Glutamatergic neuron (in vitro differentiated cells): ENCODE results near the gene SLC9A4. TPM values are rescaled to one million over a fixed set of nuclear protein-coding genes. Genes with fewer than 3 reads are reported as not detected.

Experiments
- DNase-seq: peaks from one replicate; pipeline ENCODE4 v3.0.0; 2022
- H3K27ac Mint-ChIP-seq: one replicate; pipeline ENCODE4 v1.8.0; 2020; ENCODE audit warnings: mild to moderate bottlenecking, mixed read lengths, inconsistent platforms; ENCODE audit not compliant: unreplicated experiment
- H3K27me3 Mint-ChIP-seq: one replicate; pipeline ENCODE4 v1.8.0; 2020; ENCODE audit warnings: mild to moderate bottlenecking, moderate library complexity, mixed read lengths, inconsistent platforms; ENCODE audit not compliant: unreplicated experiment
- H3K36me3 Mint-ChIP-seq: one replicate; pipeline ENCODE4 v1.8.0; 2020; ENCODE audit warnings: mild to moderate bottlenecking, mixed read lengths, inconsistent platforms; ENCODE audit not compliant: unreplicated experiment
- H3K4me1 Mint-ChIP-seq: one replicate; pipeline ENCODE4 v1.8.0; 2020; ENCODE audit warnings: mild to moderate bottlenecking, low read depth, mixed read lengths, inconsistent platforms; ENCODE audit not compliant: unreplicated experiment
- H3K4me3 Mint-ChIP-seq: one replicate; pipeline ENCODE4 v1.8.0; 2020; ENCODE audit warnings: mild to moderate bottlenecking, mixed read lengths, inconsistent platforms; ENCODE audit not compliant: unreplicated experiment
- H3K9me3 Mint-ChIP-seq: one replicate; pipeline ENCODE4 v1.8.0; 2020; ENCODE audit warnings: mild to moderate bottlenecking, moderate library complexity, mixed read lengths, inconsistent platforms; ENCODE audit not compliant: unreplicated experiment
- CTCF ChIP-seq: fragments of 200-600 bp; sonication (generic); IDR thresholded peaks from one replicate; pipeline ENCODE4 v1.5.0; 2021; ENCODE audit not compliant: partially characterized antibody, unreplicated experiment
- total RNA-seq: library from RNA; stranded (reverse); fragmentation: NEBNext Ultra II Directional; extraction: Animal tissue kit (Norgen Biotek cat#: 25700); gene quantifications from one replicate; pipeline ENCODE4 v1.2.1, GENCODE V29; 2021; ENCODE audit not compliant: unreplicated experiment

SLC9A4 gene
- total RNA-seq, 1 donor from 2014 or later: 0.12 TPM

DNA sequence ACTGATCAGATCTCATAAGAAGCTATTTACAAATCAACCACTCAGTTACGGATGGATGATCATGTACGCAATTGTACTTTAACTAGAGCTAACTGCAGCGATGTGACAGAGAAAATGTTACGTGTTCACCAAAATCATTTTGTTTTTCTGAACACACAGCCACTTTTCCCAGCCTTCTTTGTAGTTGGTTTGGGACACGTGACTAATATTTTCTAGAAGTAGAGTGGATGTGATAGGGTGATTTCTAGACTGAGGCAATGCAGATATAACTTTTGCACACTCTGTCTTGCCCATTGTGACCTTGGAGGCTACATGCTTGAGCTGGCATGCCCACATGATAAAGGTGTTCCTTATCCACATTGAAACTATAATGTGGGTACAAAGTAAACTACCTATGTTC is 9.9 kb upstream of the SLC9A4 start:
- H3K27me3 Mint-ChIP-seq: peaks cover 3% of the 10 kb centered on the region
- H3K36me3 Mint-ChIP-seq: peaks cover 7% of the 10 kb centered on the region
- no peaks in the 10 kb centered on the region for H3K4me1 Mint-ChIP-seq
- peaks cover 2% of the 10 kb centered on the region for H3K9me3 Mint-ChIP-seq
- no peak for DNase-seq
- no peak for TF ChIP-seq CTCF
- no peak overlapping the region for H3K4me3 Mint-ChIP-seq
- no peak overlapping the region for H3K27ac Mint-ChIP-seq

GRCh38 chr2:102470168-102470567 is 2.9 kb upstream of the SLC9A4 start:
- no peak overlapping the region for H3K4me3 Mint-ChIP-seq
- no peak overlapping the region for H3K27ac Mint-ChIP-seq
- TF ChIP-seq CTCF: no peak
- DNase-seq: no peak
- H3K36me3 Mint-ChIP-seq: peaks cover 6% of the 10 kb centered on the region
- H3K4me1 Mint-ChIP-seq: no peaks in the 10 kb centered on the region
- peaks cover 3% of the 10 kb centered on the region for H3K9me3 Mint-ChIP-seq
- peaks cover 2% of the 10 kb centered on the region for H3K27me3 Mint-ChIP-seq

DNA sequence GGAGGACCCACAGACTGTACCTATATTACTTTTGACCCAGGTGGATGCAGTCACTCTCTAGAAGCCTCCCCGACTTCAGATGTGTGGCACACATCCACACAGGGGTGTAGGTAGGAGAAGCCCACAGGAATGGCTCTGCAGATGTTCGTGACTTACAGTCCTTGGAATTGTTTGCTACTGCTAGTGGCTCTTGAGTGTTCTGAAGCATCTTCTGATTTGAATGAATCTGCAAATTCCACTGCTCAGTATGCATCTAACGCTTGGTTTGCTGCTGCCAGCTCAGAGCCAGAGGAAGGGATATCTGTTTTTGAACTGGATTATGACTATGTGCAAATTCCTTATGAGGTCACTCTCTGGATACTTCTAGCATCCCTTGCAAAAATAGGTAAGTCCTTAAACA is 605 bp downstream of the SLC9A4 start:
- DNase-seq: no peak
- H3K27ac Mint-ChIP-seq: no peak overlapping the region
- H3K36me3 Mint-ChIP-seq: peaks cover 10% of the 10 kb centered on the region
- no peak overlapping the region for H3K4me3 Mint-ChIP-seq
- H3K27me3 Mint-ChIP-seq: peaks cover 2% of the 10 kb centered on the region
- TF ChIP-seq CTCF: no peak
- H3K4me1 Mint-ChIP-seq: no peaks in the 10 kb centered on the region
- H3K9me3 Mint-ChIP-seq: peaks cover 3% of the 10 kb centered on the region

DNA sequence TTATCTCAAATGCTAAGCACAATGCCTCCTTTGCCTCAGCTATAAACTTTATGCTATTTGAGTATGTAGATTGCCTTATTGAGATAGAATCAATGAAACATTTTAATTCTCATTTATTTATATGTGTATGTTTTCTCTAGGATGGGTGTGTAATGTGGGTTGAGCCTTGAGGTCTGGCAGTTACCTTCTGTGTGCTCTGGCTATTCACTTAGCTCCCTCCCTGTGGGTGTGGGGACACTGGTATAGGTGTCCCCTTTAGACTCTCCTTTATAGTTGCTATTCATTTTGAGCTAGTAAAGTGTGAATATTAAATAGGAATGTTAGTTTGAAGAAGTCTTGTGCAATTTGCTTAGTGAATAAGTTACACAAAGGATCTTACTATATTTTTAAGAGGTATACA is 1.8 kb downstream of the SLC9A4 start:
- Mint-ChIP-seq H3K9me3 (peaks cover 3% of the 10 kb centered on the region), H3K27me3 (peaks cover 2% of the 10 kb centered on the region), H3K4me3 (no peak overlapping the region), H3K27ac (no peak overlapping the region), H3K36me3 (peaks cover 10% of the 10 kb centered on the region), H3K4me1 (no peaks in the 10 kb centered on the region)
- no peak for TF ChIP-seq CTCF
- DNase-seq: no peak

GRCh38 chr2:102478686-102479470 is 5.9 kb downstream of the SLC9A4 start:
- DNase-seq: no peak
- Mint-ChIP-seq H3K9me3 (no peaks in the 10 kb centered on the region), H3K4me3 (no peak overlapping the region), H3K27me3 (no peaks in the 10 kb centered on the region), H3K4me1 (no peaks in the 10 kb centered on the region), H3K27ac (no peak overlapping the region), H3K36me3 (peaks cover 4% of the 10 kb centered on the region)
- TF ChIP-seq CTCF: no peak
